K562 (cell line): ENCODE data around the gene HYAL1. TPM values are rescaled to one million over a fixed set of nuclear protein-coding genes. Genes with fewer than 3 reads are reported as not detected.

ENCODE experiments used
- ATAC-seq: fragments of 200-7000 bp; cut with Tn5 transposase; 3 replicates; pipeline ENCODE4 v1.9.1; 2020; ENCODE audit warnings: moderate library complexity
- BruUV-seq: library from RNA; stranded (reverse); fragments of 400-500 nt; replicated peaks from 2 replicates; lab custom pipeline; 2021; lab: Mats Ljungman, UMichigan
- CTCF ChIA-PET: fragments of 300-600 bp; formaldehyde crosslinking; extraction: SDS; loops from one replicate; lab custom pipeline; 2021; ENCODE audit warnings: low intra/inter-chr PET ratio; lab: Yijun Ruan, JAX
- POLR2A ChIA-PET: fragments of 300-600, 350-650 bp; sonication (Branson Sonifier 250); formaldehyde crosslinking; extraction: SDS; loops from one replicate; lab custom pipeline; 2021; ENCODE audit warnings: antibody characterized with exemption, inconsistent platforms; lab: Yijun Ruan, JAX
- DNase-seq, 4 experiments: peaks; one replicate each; pipeline versions ENCODE4 v3.0.0 to v3.0.0-alpha.2; 2011 to 2018; ENCODE audit warnings: low spot score in 3 of 4, mixed read lengths in 3 of 4; ENCODE audit errors: extremely low read depth in 1 of 4
- FAIRE-seq: peaks from 2 replicates; lab custom pipeline; 2011; peaks lifted over from hg19 to GRCh38; lab: Jason Lieb, UNC
- H2AFZ ChIP-seq: 2 replicates; pipeline ENCODE4 v1.6.0; 2011; ENCODE audit warnings: low read depth, low read length, control low read depth, inconsistent platforms
- H3K27ac ChIP-seq: fragments of 200-600 bp; 3 replicates; pipeline ENCODE4 v1.8.0; 2011; ENCODE audit warnings: low read depth, mild to moderate bottlenecking, control low read depth, inconsistent platforms, low read length, moderate library complexity, mixed read lengths; ENCODE audit errors: extremely low read depth
- H3K27me3 ChIP-seq, 2 experiments: fragments of 300-600 bp in 1 of 2; 2 replicates in 1 of 2; 3 replicates in 1 of 2; pipeline versions ENCODE4 v1.6.0 to v1.8.0; 2011; ENCODE audit warnings: inconsistent platforms in 2 of 2, low read length in 2 of 2, mild to moderate bottlenecking in 1 of 2, mixed read lengths in 1 of 2, moderate library complexity in 1 of 2; ENCODE audit not compliant: control insufficient read depth in 2 of 2, insufficient read depth in 2 of 2
- H3K36me3 ChIP-seq: fragments of 300-600 bp; 3 replicates; pipeline ENCODE4 v1.8.0; 2011; ENCODE audit warnings: mild to moderate bottlenecking, low read length, inconsistent platforms; ENCODE audit not compliant: control insufficient read depth, insufficient read depth
- H3K4me1 ChIP-seq, 2 experiments: fragments of 200-600 bp in 1 of 2; replicated peaks in 1 of 2; 2 replicates in 1 of 2; 3 replicates in 1 of 2; pipeline versions ENCODE4 v1.5.1 to v1.8.0; 2011; ENCODE audit warnings: inconsistent platforms in 2 of 2, low read length in 2 of 2, mild to moderate bottlenecking in 1 of 2, mixed read lengths in 1 of 2, moderate library complexity in 1 of 2; ENCODE audit not compliant: control insufficient read depth in 2 of 2, insufficient read depth in 2 of 2
- H3K4me2 ChIP-seq: 2 replicates; pipeline ENCODE4 v1.6.1; 2011; ENCODE audit warnings: low read length, control low read depth, inconsistent platforms, mixed read lengths; ENCODE audit not compliant: insufficient read depth
- H3K4me3 ChIP-seq: fragments of 200-600 bp; sonication (generic), shearing (Covaris generic); 2 replicates; pipeline ENCODE4 v1.5.1; 2016; ENCODE audit warnings: control low read depth, inconsistent platforms
- H3K79me2 ChIP-seq: fragments of 200-600 bp; 3 replicates; pipeline ENCODE4 v1.8.0; 2011; ENCODE audit warnings: low read length, inconsistent platforms; ENCODE audit not compliant: control insufficient read depth, insufficient read depth
- H3K9ac ChIP-seq, 2 experiments: 2 replicates each; pipeline versions ENCODE4 v1.6.0 to v1.6.1; 2011; ENCODE audit warnings: low read depth in 2 of 2, low read length in 2 of 2, control low read depth in 1 of 2, inconsistent platforms in 1 of 2, mild to moderate bottlenecking in 1 of 2, mixed read lengths in 1 of 2; ENCODE audit not compliant: insufficient read depth in 1 of 2
- H3K9me1 ChIP-seq: one replicate; pipeline ENCODE4 v1.6.0; 2011; ENCODE audit warnings: inconsistent platforms, mild to moderate bottlenecking, low read length, moderate library complexity; ENCODE audit not compliant: control insufficient read depth, insufficient read depth
- H3K9me3 ChIP-seq: replicated peaks from 2 replicates; pipeline ENCODE4 v1.5.1; 2011; ENCODE audit warnings: low read depth, low read length, inconsistent platforms; ENCODE audit not compliant: control insufficient read depth, insufficient read depth
- H4K20me1 ChIP-seq: replicated peaks from 2 replicates; pipeline ENCODE4 v1.6.1; 2011; ENCODE audit warnings: low read length, inconsistent platforms, mixed read lengths; ENCODE audit not compliant: control insufficient read depth, insufficient read depth
- NFIX ChIP-seq: fragments of 250-450 bp; sonication (Bioruptor Pico); IDR thresholded peaks from 2 replicates; pipeline ENCODE4 v1.4.0; 2020; ENCODE audit warnings: low read depth, mild to moderate bottlenecking, moderate library complexity
- ZBTB33 ChIP-seq: sonication (generic); formaldehyde crosslinking; IDR thresholded peaks from 2 replicates; pipeline ENCODE4 v1.8.1; 2023; ENCODE audit warnings: mild to moderate bottlenecking, missing genetic modification reagents
- WGBS: fragments of 100-300 bp; shearing (Covaris generic); methylation state at CpG from one replicate; pipeline ENCODE4 v1.1.6; 2016; ENCODE audit warnings: low coverage, mixed read lengths; ENCODE audit not compliant: insufficient coverage; ENCODE audit errors: missing lambda C conversion rate; 5-methylcytosine and 5-hydroxymethylcytosine counted together
- in situ Hi-C: fragments of 300-500 bp; cut with MboI; formaldehyde crosslinking; loops from 4 replicates; pipeline ENCODE4 v1.15.0; 2018; ENCODE audit warnings: inconsistent platforms, mixed read lengths
- intact Hi-C: fragments of 100-400 bp; cut with micrococcal nuclease; formaldehyde crosslinking; loops from 2 replicates; pipeline ENCODE4 v1.14.2; 2022
- polyA plus RNA-seq, 8 experiments: library from polyadenylated mRNA; depleted of rRNA in 4 of 8; stranded (reverse) in 5 of 8; unstranded in 3 of 8; fragments of >200 nt; fragmentation: Nextera tagmentation in 2 of 8; fragmentation: Illumina TruSeq in 1 of 8; extraction: Ambion mirVana in 2 of 8; extraction: Trizol in 1 of 8; gene quantifications; 2 replicates each; pipeline versions ENCODE4 v1.2.1 to v1.2.3, GENCODE V29; 2011 to 2014; ENCODE audit warnings: inconsistent platforms in 1 of 8, missing spikeins in 1 of 8
- total RNA-seq, 7 experiments: library from RNA; depleted of rRNA in 6 of 7; stranded (reverse); fragments of >200 nt in 6 of 7; fragmentation: Illumina TruSeq in 2 of 7; extraction: Trizol in 2 of 7; gene quantifications; 2 replicates each; pipeline versions ENCODE4 v1.2.1 to v1.2.3, GENCODE V29; 2011 to 2021; ENCODE audit warnings: low replicate concordance in 1 of 7

The HYAL1 gene
- total and polyA plus RNA-seq, 9 of the 15 experiments (the other 6 are each of a cell fraction or from before 2014, with no cell fraction given), result 1.4 to 8.5 (median 4.7) TPM

DNA sequence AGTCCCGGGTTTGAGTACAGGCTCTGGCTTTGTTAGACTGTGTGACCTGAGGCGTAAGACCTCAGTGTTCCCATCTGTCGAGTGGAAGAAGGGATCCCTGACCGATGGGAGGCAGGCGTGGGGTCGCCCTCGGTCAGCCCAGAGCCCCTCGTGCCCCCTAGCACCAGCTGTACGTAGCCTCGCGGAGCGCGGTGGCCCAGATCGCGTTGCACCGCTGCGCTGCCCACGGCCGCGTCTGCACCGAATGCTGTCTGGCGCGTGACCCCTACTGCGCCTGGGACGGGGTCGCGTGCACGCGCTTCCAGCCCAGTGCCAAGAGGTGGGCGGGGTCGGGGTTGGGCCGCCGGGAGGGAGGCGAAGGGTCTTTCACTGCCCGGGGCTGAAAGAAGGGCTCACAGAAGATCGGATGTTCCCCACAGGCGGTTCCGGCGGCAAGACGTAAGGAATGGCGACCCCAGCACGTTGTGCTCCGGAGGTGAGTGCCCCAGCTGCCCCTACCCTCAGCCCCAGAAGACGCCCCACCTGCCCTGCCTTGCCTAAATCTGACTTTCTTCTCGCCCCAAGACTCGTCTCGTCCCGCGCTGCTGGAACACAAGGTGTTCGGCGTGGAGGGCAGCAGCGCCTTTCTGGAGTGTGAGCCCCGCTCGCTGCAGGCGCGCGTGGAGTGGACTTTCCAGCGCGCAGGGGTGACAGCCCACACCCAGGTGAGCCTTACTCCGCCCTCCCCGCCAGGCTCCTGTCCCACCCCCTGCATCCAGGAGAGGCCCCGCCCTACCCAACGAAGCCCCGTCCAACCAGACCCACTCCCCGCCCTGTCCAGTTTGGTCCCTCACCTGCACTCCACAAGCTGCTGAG is 28.0 kb downstream of the HYAL1 start:
- DNase-seq (no peak), ATAC-seq (no peak), FAIRE-seq (no peak)
- Histone ChIP-seq H3K4me1 (peaks cover 4 to 46% of the 10 kb centered on the region in 2 experiments; a peak in 3 of 5 replicates), H4K20me1 (no peaks in the 10 kb centered on the region; the same call in 1 of the 2 replicates), H3K9ac (no peak overlapping the region), H3K27me3 (no peaks in the 10 kb centered on the region), H3K9me1 (no peaks in the 10 kb centered on the region), H3K4me2 (no peak overlapping the region), H3K36me3 (no peaks in the 10 kb centered on the region), H3K27ac (no peak overlapping the region), H3K79me2 (no peaks in the 10 kb centered on the region), H2AFZ (no peak overlapping the region), H3K9me3 (no peaks in the 10 kb centered on the region), H3K4me3 (no peak overlapping the region)
- no TSS peak for BruUV-seq
- intact Hi-C loops, result no loop called here
- WGBS, result 59% methylated on average over 10 of the region's 65 CpGs
- TF ChIP-seq NFIX (CRISPR knock-in tag), result no peak
- peak; percentile 59; the same call in 1 of the 2 replicates for TF ChIP-seq ZBTB33 (CRISPR knock-in tag)
- ChIA-PET CTCF (interaction anchor here (1.7 to 3.1 kb wide), 2 partner anchors 49 to 81 kb away, joined by 6 to 34 read pairs; no protein-coding TSS in a partner anchor), POLR2A (interaction anchor here (1.0 kb wide), 1 partner anchor 40 kb away, joined by 3 read pairs; no protein-coding TSS in a partner anchor)
- in situ Hi-C loops, result no loop called here
